Natural killer cell treated with Interleukin-12 subunit alpha and Interleukin-12 subunit beta and Interleukin-15 and Interleukin-18, amount 100 ng/mL, for 72 hours (primary cell): ENCODE measurements around the gene UFD1. TPM values are rescaled to one million over a fixed set of nuclear protein-coding genes. Genes with fewer than 3 reads are reported as not detected.

Experiments
- ATAC-seq, 2 donors: fragments of 150-1000 bp; cut with Tn5 transposase in 1 of 2; sonication (Bioruptor Pico), chemical (Tn5 transposase) in 1 of 2; 2 replicates each; pipeline ENCODE4 v1.10.0; 2021
- DNase-seq: peaks from one replicate; pipeline ENCODE4 v3.0.0; 2022; ENCODE audit warnings: low spot score
- H3K27ac Mint-ChIP-seq, 2 donors: 1 replicate in 1 of 2; 2 replicates in 1 of 2; pipeline ENCODE4 v1.8.0; 2022; ENCODE audit warnings: mixed read lengths in 2 of 2, mild to moderate bottlenecking in 1 of 2, moderate library complexity in 1 of 2
- H3K27me3 Mint-ChIP-seq, 2 donors: 1 replicate in 1 of 2; 2 replicates in 1 of 2; pipeline ENCODE4 v1.8.0; 2022; ENCODE audit warnings: mixed read lengths in 2 of 2
- H3K36me3 Mint-ChIP-seq: one replicate; pipeline ENCODE4 v1.8.0; 2022; ENCODE audit warnings: mixed read lengths
- H3K4me1 Mint-ChIP-seq, 2 donors: 1 replicate in 1 of 2; 2 replicates in 1 of 2; pipeline ENCODE4 v1.8.0; 2022; ENCODE audit warnings: low read depth in 2 of 2, mixed read lengths in 2 of 2, mild to moderate bottlenecking in 1 of 2
- H3K4me3 Mint-ChIP-seq: one replicate; pipeline ENCODE4 v1.8.0; 2022; ENCODE audit warnings: mixed read lengths
- H3K9me3 Mint-ChIP-seq: 2 replicates; pipeline ENCODE4 v1.8.0; 2022; ENCODE audit warnings: mixed read lengths
- total RNA-seq, 2 donors: library from RNA; stranded (reverse); gene quantifications; one replicate each; pipeline ENCODE4 v1.2.3, GENCODE V29; 2022

UFD1 gene, protein sequence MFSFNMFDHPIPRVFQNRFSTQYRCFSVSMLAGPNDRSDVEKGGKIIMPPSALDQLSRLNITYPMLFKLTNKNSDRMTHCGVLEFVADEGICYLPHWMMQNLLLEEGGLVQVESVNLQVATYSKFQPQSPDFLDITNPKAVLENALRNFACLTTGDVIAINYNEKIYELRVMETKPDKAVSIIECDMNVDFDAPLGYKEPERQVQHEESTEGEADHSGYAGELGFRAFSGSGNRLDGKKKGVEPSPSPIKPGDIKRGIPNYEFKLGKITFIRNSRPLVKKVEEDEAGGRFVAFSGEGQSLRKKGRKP
- total RNA-seq: 100 to 1,000 TPM; 104 to 109 TPM

GRCh38 chr22:19478901-19479354 is at the start of gene UFD1:
Gene UFD1, minus strand, starts transcription at chr22:19479193. Its CDS starts 108 bp downstream, at chr22:19479085.
- Mint-ChIP-seq H3K9me3 (no peaks in the 10 kb centered on the region), H3K4me1 (peaks cover 30 to 35% of the 10 kb centered on the region in 2 donors), H3K36me3 (peaks cover 10% of the 10 kb centered on the region), H3K4me3 (peak within 1 kb of the TSS; percentile 99), H3K27me3 (no peaks in the 10 kb centered on the region), H3K27ac (peak within 1 kb of the TSS; percentile 95 to 100)
- DNase-seq: peak; percentile 90
- peak; percentile 75 to 80 for ATAC-seq

DNA sequence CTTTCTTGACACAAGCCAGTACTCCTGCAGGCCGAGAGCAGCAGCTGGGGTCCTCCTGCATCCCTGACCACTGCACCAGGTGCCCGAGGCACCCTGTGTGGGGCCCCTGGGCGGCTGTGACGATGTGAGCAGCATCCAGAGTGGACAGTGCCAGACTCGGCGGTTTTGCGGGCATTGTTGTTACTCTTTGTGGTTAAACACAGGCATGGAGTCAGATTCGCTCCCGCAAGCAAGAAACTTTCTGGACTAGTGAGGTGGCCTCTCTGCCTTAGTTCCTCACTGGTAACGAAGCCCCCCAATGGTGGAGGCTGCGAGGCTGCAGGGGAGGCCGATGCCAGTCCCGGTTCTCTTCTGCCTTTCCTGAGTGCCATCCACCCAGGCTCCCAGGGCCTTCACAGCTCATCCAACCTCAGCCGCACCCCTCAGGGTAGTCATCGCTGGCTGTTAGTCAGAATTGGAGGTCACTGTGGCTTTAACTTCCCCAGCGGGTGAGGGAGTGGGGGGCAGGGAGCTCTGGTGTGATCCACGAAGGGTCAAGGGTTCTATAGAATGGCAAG is 48.9 kb upstream of the UFD1 start:
- DNase-seq: no peak
- ATAC-seq: no peak
- Mint-ChIP-seq H3K36me3 (no peaks in the 10 kb centered on the region), H3K27ac (no peak overlapping the region), H3K4me1 (peaks cover 0 to 3% of the 10 kb centered on the region in 2 donors), H3K27me3 (peaks cover 13 to 16% of the 10 kb centered on the region in 2 donors), H3K4me3 (no peak overlapping the region), H3K9me3 (no peaks in the 10 kb centered on the region)

GRCh38 chr22:19527321-19527721 is 48.3 kb upstream of the UFD1 start:
- H3K4me3 Mint-ChIP-seq: no peak overlapping the region
- H3K27me3 Mint-ChIP-seq: peaks cover 11 to 16% of the 10 kb centered on the region in 2 donors
- no peaks in the 10 kb centered on the region for H3K9me3 Mint-ChIP-seq
- no peak overlapping the region for H3K27ac Mint-ChIP-seq
- DNase-seq (no peak), ATAC-seq (no peak)
- peaks cover 0 to 3% of the 10 kb centered on the region in 2 donors for H3K4me1 Mint-ChIP-seq
- H3K36me3 Mint-ChIP-seq: no peaks in the 10 kb centered on the region

GRCh38 chr22:19526702-19527111 is 47.7 kb upstream of the UFD1 start:
- DNase-seq (no peak), ATAC-seq (no peak)
- H3K27ac Mint-ChIP-seq: no peak overlapping the region
- no peaks in the 10 kb centered on the region for H3K9me3 Mint-ChIP-seq
- H3K27me3 Mint-ChIP-seq: peaks cover 11 to 16% of the 10 kb centered on the region in 2 donors
- no peak overlapping the region for H3K4me3 Mint-ChIP-seq
- peaks cover 0 to 3% of the 10 kb centered on the region in 2 donors for H3K4me1 Mint-ChIP-seq
- no peaks in the 10 kb centered on the region for H3K36me3 Mint-ChIP-seq

GRCh38 chr22:19526076-19526701 is 47.2 kb upstream of the UFD1 start:
- Mint-ChIP-seq H3K27me3 (peaks cover 11 to 16% of the 10 kb centered on the region in 2 donors), H3K9me3 (no peaks in the 10 kb centered on the region), H3K4me3 (no peak overlapping the region), H3K4me1 (peaks cover 0 to 3% of the 10 kb centered on the region in 2 donors), H3K27ac (no peak overlapping the region), H3K36me3 (no peaks in the 10 kb centered on the region)
- DNase-seq (no peak), ATAC-seq (no peak)

- Mint-ChIP-seq H3K4me1 (peaks cover 0 to 3% of the 10 kb centered on the region in 2 donors), H3K9me3 (no peaks in the 10 kb centered on the region), H3K27ac (no peak overlapping the region), H3K27me3 (peaks cover 11 to 16% of the 10 kb centered on the region in 2 donors), H3K36me3 (no peaks in the 10 kb centered on the region), H3K4me3 (no peak overlapping the region)
- ATAC-seq (no peak), DNase-seq (no peak)
Observed at GRCh38 chr22:19525666-19526065, 46.7 kb upstream of the UFD1 start.

DNA sequence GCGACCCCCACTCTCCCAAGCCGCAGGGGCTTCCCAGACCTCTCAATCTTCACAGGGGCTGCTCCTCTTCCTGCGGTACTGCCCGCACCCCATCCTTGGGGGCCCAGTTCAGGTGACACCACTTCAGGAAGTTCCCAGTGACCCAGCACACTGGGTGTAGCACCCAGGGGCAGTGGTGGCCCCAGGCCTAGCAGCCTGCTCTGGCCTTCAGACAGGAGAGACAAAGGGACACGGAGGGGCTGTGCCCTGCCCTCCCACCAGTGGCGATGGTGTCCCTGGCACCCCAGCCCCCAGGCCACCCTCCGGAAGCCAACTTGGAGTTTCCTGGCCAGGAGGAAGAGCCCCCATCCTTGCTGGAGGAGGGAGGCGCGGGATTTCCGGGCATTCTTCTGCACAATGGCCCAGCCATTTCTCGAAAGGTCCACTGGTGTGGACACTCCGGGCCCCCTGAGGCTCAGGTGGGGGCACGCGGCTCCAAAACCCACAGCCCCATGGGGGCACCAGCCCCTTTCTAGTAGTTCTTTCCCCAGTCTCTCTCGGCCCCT is 46.2 kb upstream of the UFD1 start:
- Mint-ChIP-seq H3K27ac (no peak overlapping the region), H3K4me3 (no peak overlapping the region)

GRCh38 chr22:19524170-19525115 is 45.5 kb upstream of the UFD1 start, which contains the start of gene CLDN5:
Gene CLDN5, minus strand, starts transcription at chr22:19524410. Its CDS starts 155 bp downstream, at chr22:19524255.
- ATAC-seq: no peak
- H3K4me3 Mint-ChIP-seq: no peak within 1 kb of the TSS
- no peaks in the 10 kb centered on the region for H3K9me3 Mint-ChIP-seq
- no peaks in the 10 kb centered on the region for H3K36me3 Mint-ChIP-seq
- DNase-seq: no peak
- H3K4me1 Mint-ChIP-seq: peaks cover 0 to 3% of the 10 kb centered on the region in 2 donors
- H3K27ac Mint-ChIP-seq: no peak within 1 kb of the TSS
- H3K27me3 Mint-ChIP-seq: peaks cover 11 to 16% of the 10 kb centered on the region in 2 donors

More for the DNA sequence above, 46.2 kb upstream of the UFD1 start:
- H3K9me3 Mint-ChIP-seq: no peaks in the 10 kb centered on the region
- H3K36me3 Mint-ChIP-seq: no peaks in the 10 kb centered on the region
- H3K4me1 Mint-ChIP-seq: peaks cover 0 to 3% of the 10 kb centered on the region in 2 donors
- no peak for DNase-seq
- peaks cover 11 to 16% of the 10 kb centered on the region in 2 donors for H3K27me3 Mint-ChIP-seq
- ATAC-seq: no peak

- Mint-ChIP-seq H3K27ac (no peak overlapping the region), H3K4me3 (no peak overlapping the region)
Observed at GRCh38 chr22:19523240-19524169, 44.5 kb upstream of the UFD1 start.

GRCh38 chr22:19522881-19523239 is 43.9 kb upstream of the UFD1 start:
- Mint-ChIP-seq H3K27ac (no peak overlapping the region), H3K9me3 (no peaks in the 10 kb centered on the region), H3K27me3 (peaks cover 11 to 16% of the 10 kb centered on the region in 2 donors), H3K36me3 (no peaks in the 10 kb centered on the region), H3K4me3 (no peak overlapping the region), H3K4me1 (peaks cover 0 to 3% of the 10 kb centered on the region in 2 donors)
- no peak for DNase-seq
- no peak for ATAC-seq

More at GRCh38 chr22:19523240-19524169, 44.5 kb upstream of the UFD1 start:
- Mint-ChIP-seq H3K36me3 (no peaks in the 10 kb centered on the region), H3K27me3 (peaks cover 11 to 16% of the 10 kb centered on the region in 2 donors), H3K4me1 (peaks cover 0 to 3% of the 10 kb centered on the region in 2 donors), H3K9me3 (no peaks in the 10 kb centered on the region)
- ATAC-seq (peak in 1 of 2 donors; percentile 29), DNase-seq (no peak)

DNA sequence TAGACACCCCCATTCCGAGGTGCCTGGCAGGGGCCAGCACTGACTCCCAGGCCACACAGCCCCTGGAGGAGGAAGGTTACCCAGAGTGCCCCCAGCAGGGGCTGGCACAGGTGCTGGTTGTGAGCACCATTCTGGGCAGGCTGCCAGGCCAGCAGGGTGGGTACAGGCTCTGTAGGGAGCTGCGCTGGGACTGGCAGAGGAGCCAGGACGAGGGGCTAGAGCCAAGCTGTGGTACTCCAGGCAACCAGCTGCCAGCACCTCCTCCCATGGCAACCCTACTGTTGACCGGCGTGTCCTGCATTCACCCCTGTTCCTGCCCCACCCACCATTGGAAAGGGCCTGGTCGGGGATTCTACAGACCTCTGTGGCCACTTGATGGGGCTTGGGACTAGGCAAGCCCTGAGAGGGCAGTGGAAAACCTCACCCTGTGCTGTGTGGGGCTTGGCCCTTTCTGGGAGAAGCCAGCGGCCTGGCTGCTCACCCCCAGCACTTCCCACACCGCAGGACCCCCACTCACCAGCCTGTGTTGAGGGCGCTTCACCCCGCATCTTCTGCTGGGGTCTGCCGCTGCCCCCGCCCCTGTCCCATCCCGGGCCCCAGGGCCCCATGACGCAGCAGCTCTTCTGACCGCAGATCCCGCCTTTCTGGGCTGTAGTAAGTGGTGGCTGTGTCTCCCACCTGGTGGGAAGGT is 43.3 kb upstream of the UFD1 start:
- Mint-ChIP-seq H3K4me1 (peaks cover 0 to 3% of the 10 kb centered on the region in 2 donors), H3K27me3 (peaks cover 11 to 16% of the 10 kb centered on the region in 2 donors), H3K9me3 (no peaks in the 10 kb centered on the region), H3K36me3 (no peaks in the 10 kb centered on the region), H3K4me3 (no peak overlapping the region), H3K27ac (no peak overlapping the region)
- ATAC-seq (no peak), DNase-seq (no peak)
